ENCODE results near the gene BICDL2. TPM values are rescaled to one million over a fixed set of nuclear protein-coding genes. Genes with fewer than 3 reads are reported as not detected.
"Not testable (repeated sequence)": the region's sequence is repeated elsewhere in the genome, so short reads cannot be mapped to it uniquely, and the experiment has no call there.

BICDL2 gene
- polyA plus RNA-seq, 3 donors: not detected

- Histone ChIP-seq H2AFZ (ENCODE audit: insufficient read depth, low read depth, low read length, poor library complexity, severe bottlenecking) (peak overlapping the region; percentile 59), H3K36me3 (replicated peaks in 1 of 2; ENCODE audit: control insufficient read depth in 1 of 2, insufficient read depth in 2 of 2, low read length in 2 of 2) (no peaks in the 10 kb centered on the region), H3K4me1 (ENCODE audit: control insufficient read depth in 1 of 2, insufficient read depth in 2 of 2, low read length in 2 of 2) (peaks cover 84 to 98% of the 10 kb centered on the region in 2 donors), H3K4me2 (replicated peaks; ENCODE audit: extremely low read depth, low read length, poor library complexity, severe bottlenecking) (peak overlapping the region; percentile 64), H3K27me3 (ENCODE audit: control insufficient read depth in 2 of 2, insufficient read depth in 2 of 2, low read length in 2 of 2) (no peaks in the 10 kb centered on the region), H3K9me3 (replicated peaks in 1 of 2; ENCODE audit: control insufficient read depth in 1 of 2, insufficient read depth in 1 of 2, low read length in 2 of 2) (no peaks in the 10 kb centered on the region), H3K79me2 (ENCODE audit: insufficient read depth, low read length) (no peaks in the 10 kb centered on the region), H3K9ac (ENCODE audit: insufficient read depth, low read length, poor library complexity, severe bottlenecking) (peak overlapping the region; percentile 24), H4K20me1 (ENCODE audit: insufficient read depth, low read length) (no peaks in the 10 kb centered on the region), H3K4me3 (replicated peaks in 1 of 3; ENCODE audit: low read depth in 2 of 3, low read length in 3 of 3) (peak overlapping the region in 1 of 3 experiments; percentile 58), H3K27ac (ENCODE audit: low read depth in 1 of 2, low read length in 2 of 2) (peak overlapping the region; percentile 54 to 78)
- no peak for TF ChIP-seq CTCF (IDR thresholded peaks at IDR 0.05)
- H3K4me3 Mint-ChIP-seq: peak overlapping the region; percentile 70 to 74
- peak; percentile 60 to 76 (median 65) for DNase-seq
- H3K9me3 Mint-ChIP-seq: peaks cover 0 to 1% (median 0%) of the 10 kb centered on the region in 7 donors
- peak overlapping the region; percentile 85 to 93 (median 89) for H3K27ac Mint-ChIP-seq
- H3K4me1 Mint-ChIP-seq: peaks cover 72% of the 10 kb centered on the region
- peaks cover 22 to 39% of the 10 kb centered on the region in 2 donors for H3K36me3 Mint-ChIP-seq
- 51% methylated on average over 12 of the region's 17 CpGs for WGBS (ENCODE audit: insufficient coverage)
- intact Hi-C loops (cut with micrococcal nuclease): loop anchor here in 1 of 2 donors (5.0 kb wide), 1 partner anchor 72 kb away; no protein-coding TSS in a partner anchor
- peaks cover 3 to 8% (median 8%) of the 10 kb centered on the region in 3 donors for H3K27me3 Mint-ChIP-seq (ENCODE audit: low read depth in 3 of 3)
Observed at GRCh38 chr16:3054965-3055733, 18.4 kb upstream of the BICDL2 start.

- H3K27me3 ChIP-seq (ENCODE audit: control insufficient read depth in 2 of 2, insufficient read depth in 2 of 2, low read length in 2 of 2); DNase-seq; H3K36me3 ChIP-seq (replicated peaks in 1 of 2; ENCODE audit: control insufficient read depth in 1 of 2, insufficient read depth in 2 of 2, low read length in 2 of 2); H3K4me3 Mint-ChIP-seq; H3K79me2 ChIP-seq (ENCODE audit: insufficient read depth, low read length); H3K9ac ChIP-seq (ENCODE audit: insufficient read depth, low read length, poor library complexity, severe bottlenecking); H3K9me3 Mint-ChIP-seq; H3K9me3 ChIP-seq (replicated peaks in 1 of 2; ENCODE audit: control insufficient read depth in 1 of 2, insufficient read depth in 1 of 2, low read length in 2 of 2); intact Hi-C loops (cut with micrococcal nuclease); H2AFZ ChIP-seq (ENCODE audit: insufficient read depth, low read depth, low read length, poor library complexity, severe bottlenecking); H3K27ac ChIP-seq (ENCODE audit: low read depth in 1 of 2, low read length in 2 of 2); H3K4me2 ChIP-seq (replicated peaks; ENCODE audit: extremely low read depth, low read length, poor library complexity, severe bottlenecking); H4K20me1 ChIP-seq (ENCODE audit: insufficient read depth, low read length): not testable (repeated sequence)
- Histone ChIP-seq H3K4me3 (replicated peaks in 1 of 3; ENCODE audit: low read depth in 2 of 3, low read length in 3 of 3) (peak overlapping the region in 1 of 3 experiments; percentile 36), H3K4me1 (ENCODE audit: control insufficient read depth in 1 of 2, insufficient read depth in 2 of 2, low read length in 2 of 2) (peaks cover 91 to 100% of the 10 kb centered on the region in 2 donors)
- Mint-ChIP-seq H3K27me3 (ENCODE audit: low read depth in 3 of 3) (peaks cover 3 to 11% (median 10%) of the 10 kb centered on the region in 3 donors), H3K27ac (peak overlapping the region in 2 of 7 donors; percentile 35 to 76), H3K4me1 (peaks cover 77% of the 10 kb centered on the region), H3K36me3 (peaks cover 24 to 46% of the 10 kb centered on the region in 2 donors)
- no CpG with 5 or more reads among the region's 13 CpGs for WGBS (ENCODE audit: insufficient coverage)
Observed at GRCh38 chr16:3053330-3053710, 16.6 kb upstream of the BICDL2 start.

- H4K20me1 ChIP-seq (ENCODE audit: insufficient read depth, low read length); H3K9me3 ChIP-seq (replicated peaks in 1 of 2; ENCODE audit: control insufficient read depth in 1 of 2, insufficient read depth in 1 of 2, low read length in 2 of 2); H3K9ac ChIP-seq (ENCODE audit: insufficient read depth, low read length, poor library complexity, severe bottlenecking); H3K4me3 ChIP-seq (replicated peaks in 1 of 3; ENCODE audit: low read depth in 2 of 3, low read length in 3 of 3); H3K9me3 Mint-ChIP-seq; DNase-seq; H3K27ac ChIP-seq (ENCODE audit: low read depth in 1 of 2, low read length in 2 of 2); H3K4me2 ChIP-seq (replicated peaks; ENCODE audit: extremely low read depth, low read length, poor library complexity, severe bottlenecking); H3K79me2 ChIP-seq (ENCODE audit: insufficient read depth, low read length); H3K36me3 ChIP-seq (replicated peaks in 1 of 2; ENCODE audit: control insufficient read depth in 1 of 2, insufficient read depth in 2 of 2, low read length in 2 of 2); H3K27ac Mint-ChIP-seq; intact Hi-C loops (cut with micrococcal nuclease); H2AFZ ChIP-seq (ENCODE audit: insufficient read depth, low read depth, low read length, poor library complexity, severe bottlenecking); H3K27me3 ChIP-seq (ENCODE audit: control insufficient read depth in 2 of 2, insufficient read depth in 2 of 2, low read length in 2 of 2): not testable (repeated sequence)
- WGBS (ENCODE audit: insufficient coverage): no CpG with 5 or more reads among the region's 12 CpGs
- peaks cover 92 to 100% of the 10 kb centered on the region in 2 donors for H3K4me1 ChIP-seq (ENCODE audit: control insufficient read depth in 1 of 2, insufficient read depth in 2 of 2, low read length in 2 of 2)
- Mint-ChIP-seq H3K4me3 (peak overlapping the region in 1 of 2 donors; percentile 46), H3K36me3 (peaks cover 24 to 46% of the 10 kb centered on the region in 2 donors), H3K27me3 (ENCODE audit: low read depth in 3 of 3) (peaks cover 3 to 11% (median 11%) of the 10 kb centered on the region in 3 donors), H3K4me1 (peaks cover 82% of the 10 kb centered on the region)
Observed at GRCh38 chr16:3052571-3053329, 16.0 kb upstream of the BICDL2 start.

Data from CD14-positive monocyte (primary cell).